Measurements from ENCODE around the gene SV2B.

The SV2B gene

DNA sequence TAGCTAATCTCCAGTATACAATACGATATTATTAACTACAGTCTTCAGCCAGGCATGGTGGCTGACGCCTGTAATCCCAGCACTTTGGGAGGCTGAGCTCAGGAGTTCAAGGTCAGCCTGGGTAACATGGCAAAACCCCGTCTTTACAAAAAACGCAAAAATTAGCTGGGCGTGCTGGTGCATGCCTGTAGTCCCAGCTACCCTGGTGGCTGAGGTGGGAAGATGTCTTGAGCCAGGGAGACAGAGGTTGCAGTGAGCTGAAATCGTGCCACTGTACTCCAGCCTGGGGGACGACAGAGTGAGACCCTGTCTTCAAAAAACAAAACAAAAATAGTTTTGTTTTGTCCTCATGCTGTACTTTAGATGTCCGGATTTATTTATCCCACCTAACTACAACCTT, 29.2 kb upstream of the SV2B start:
- TF ChIP-seq REST (IDR thresholded peaks at IDR 0.05; ENCODE audit: insufficient read depth in 1 of 2, low read depth in 2 of 2, low read length in 2 of 2) (no peak), POLR2AphosphoS5 (IDR thresholded peaks at IDR 0.05; ENCODE audit: low read depth, low read length) (no peak), TAF1 (IDR thresholded peaks at IDR 0.05; ENCODE audit: borderline replicate concordance, insufficient read depth, low read length) (no peak), FOXP2 (optimal IDR thresholded peaks at IDR 0.05; ENCODE audit: borderline replicate concordance, extremely low read depth, extremely low read length, insufficient read depth) (no peak), SIN3A (IDR thresholded peaks at IDR 0.05; ENCODE audit: borderline replicate concordance, insufficient read depth, low read length) (no peak)

DNA sequence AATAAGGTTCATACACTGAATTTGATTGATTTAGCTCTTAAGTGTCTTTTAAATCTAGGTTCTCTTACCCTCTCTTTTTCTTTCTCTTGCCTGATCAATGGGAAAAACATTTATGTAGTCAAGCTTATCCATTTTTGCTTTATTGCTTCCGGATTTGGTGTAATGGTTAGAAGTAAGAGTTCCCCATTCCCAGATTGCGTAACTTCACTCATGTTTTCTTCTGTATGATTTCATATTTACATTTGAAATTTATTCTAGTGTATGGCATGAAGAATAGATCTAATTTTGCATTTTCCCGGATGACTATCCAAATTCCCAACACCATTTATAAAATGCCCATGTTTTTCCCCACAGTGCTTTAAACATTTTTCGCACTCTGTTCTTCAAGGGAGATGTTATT, 27.9 kb upstream of the SV2B start:
- TF ChIP-seq REST (IDR thresholded peaks at IDR 0.05; ENCODE audit: insufficient read depth in 1 of 2, low read depth in 2 of 2, low read length in 2 of 2) (no peak), TAF1 (IDR thresholded peaks at IDR 0.05; ENCODE audit: borderline replicate concordance, insufficient read depth, low read length) (no peak), POLR2AphosphoS5 (IDR thresholded peaks at IDR 0.05; ENCODE audit: low read depth, low read length) (no peak), SIN3A (IDR thresholded peaks at IDR 0.05; ENCODE audit: borderline replicate concordance, insufficient read depth, low read length) (no peak)

GRCh38 chr15:91073077-91073476, 27.0 kb upstream of the SV2B start:
- TF ChIP-seq TAF1 (IDR thresholded peaks at IDR 0.05; ENCODE audit: borderline replicate concordance, insufficient read depth, low read length) (no peak), POLR2AphosphoS5 (IDR thresholded peaks at IDR 0.05; ENCODE audit: low read depth, low read length) (no peak), REST (IDR thresholded peaks at IDR 0.05; ENCODE audit: insufficient read depth in 1 of 2, low read depth in 2 of 2, low read length in 2 of 2) (no peak), FOXP2 (optimal IDR thresholded peaks at IDR 0.05; ENCODE audit: borderline replicate concordance, extremely low read depth, extremely low read length, insufficient read depth) (no peak), SIN3A (IDR thresholded peaks at IDR 0.05; ENCODE audit: borderline replicate concordance, insufficient read depth, low read length) (no peak)

- TF ChIP-seq POLR2AphosphoS5 (IDR thresholded peaks at IDR 0.05; ENCODE audit: low read depth, low read length) (no peak), TAF1 (IDR thresholded peaks at IDR 0.05; ENCODE audit: borderline replicate concordance, insufficient read depth, low read length) (no peak), REST (IDR thresholded peaks at IDR 0.05; ENCODE audit: insufficient read depth in 1 of 2, low read depth in 2 of 2, low read length in 2 of 2) (no peak), SIN3A (IDR thresholded peaks at IDR 0.05; ENCODE audit: borderline replicate concordance, insufficient read depth, low read length) (no peak), FOXP2 (optimal IDR thresholded peaks at IDR 0.05; ENCODE audit: borderline replicate concordance, extremely low read depth, extremely low read length, insufficient read depth) (no peak)
These were observed 26.3 kb upstream of the SV2B start for GRCh38 chr15:91073768-91074167.

GRCh38 chr15:91075739-91076138, 24.3 kb upstream of the SV2B start:
- TF ChIP-seq FOXP2 (optimal IDR thresholded peaks at IDR 0.05; ENCODE audit: borderline replicate concordance, extremely low read depth, extremely low read length, insufficient read depth) (no peak), REST (IDR thresholded peaks at IDR 0.05; ENCODE audit: insufficient read depth in 1 of 2, low read depth in 2 of 2, low read length in 2 of 2) (no peak), SIN3A (IDR thresholded peaks at IDR 0.05; ENCODE audit: borderline replicate concordance, insufficient read depth, low read length) (no peak), TAF1 (IDR thresholded peaks at IDR 0.05; ENCODE audit: borderline replicate concordance, insufficient read depth, low read length) (no peak), POLR2AphosphoS5 (IDR thresholded peaks at IDR 0.05; ENCODE audit: low read depth, low read length) (no peak)

Measured in PFSK-1 (cell line).